Trophoblast cell (in vitro differentiated cells and primary cell): Measurements from ENCODE around the gene LAMA2.

Experiments used
- DNase-seq, 2 donors: peaks; one replicate each; pipeline ENCODE4 v3.0.0-alpha.2; 2016
- H2AFZ ChIP-seq: 2 replicates; pipeline ENCODE4 v1.6.1; 2013; ENCODE audit warnings: low read length, moderate library complexity, mild to moderate bottlenecking; ENCODE audit not compliant: insufficient read depth, poor library complexity
- H2AK5ac ChIP-seq: 2 replicates; pipeline ENCODE4 v1.6.1; 2013; ENCODE audit warnings: mild to moderate bottlenecking, low read length
- H2BK120ac ChIP-seq: 2 replicates; pipeline ENCODE4 v1.6.1; 2013; ENCODE audit warnings: low read length, mild to moderate bottlenecking, moderate library complexity; ENCODE audit not compliant: insufficient read depth, poor library complexity
- H2BK12ac ChIP-seq: 2 replicates; pipeline ENCODE4 v1.6.1; 2013; ENCODE audit warnings: mild to moderate bottlenecking, low read length, moderate library complexity
- H2BK5ac ChIP-seq: 2 replicates; pipeline ENCODE4 v1.6.1; 2013; ENCODE audit warnings: low read length, low read depth, moderate library complexity, mild to moderate bottlenecking; ENCODE audit not compliant: poor library complexity
- H3K14ac ChIP-seq: 2 replicates; pipeline ENCODE4 v1.6.1; 2013; ENCODE audit warnings: mild to moderate bottlenecking, low read length
- H3K18ac ChIP-seq: 2 replicates; pipeline ENCODE4 v1.6.1; 2013; ENCODE audit warnings: mild to moderate bottlenecking, low read length
- H3K23ac ChIP-seq: 2 replicates; pipeline ENCODE4 v1.6.1; 2013; ENCODE audit warnings: low read length
- H3K27ac ChIP-seq: 2 replicates; pipeline ENCODE4 v1.5.1; 2013; ENCODE audit warnings: low read depth, mild to moderate bottlenecking, inconsistent platforms, low read length, moderate library complexity
- H3K27me3 ChIP-seq: 2 replicates; pipeline ENCODE4 v1.6.1; 2013; ENCODE audit warnings: inconsistent platforms, mild to moderate bottlenecking, low read length, moderate library complexity; ENCODE audit not compliant: insufficient read depth
- H3K36me3 ChIP-seq, 2 experiments: 1 replicate in 1 of 2; 2 replicates in 1 of 2; pipeline ENCODE4 v1.6.1; 2013; ENCODE audit warnings: low read length in 2 of 2, mild to moderate bottlenecking in 2 of 2, moderate library complexity in 1 of 2; ENCODE audit not compliant: insufficient read depth in 2 of 2, control insufficient read depth in 1 of 2
- H3K4ac ChIP-seq: 2 replicates; pipeline ENCODE4 v1.6.1; 2013; ENCODE audit warnings: low read depth, mild to moderate bottlenecking, low read length, moderate library complexity
- H3K4me1 ChIP-seq, 2 experiments: 1 replicate in 1 of 2; 2 replicates in 1 of 2; pipeline ENCODE4 v1.6.1; 2013; ENCODE audit warnings: low read length in 2 of 2, mild to moderate bottlenecking in 2 of 2, moderate library complexity in 1 of 2; ENCODE audit not compliant: insufficient read depth in 2 of 2, control insufficient read depth in 1 of 2
- H3K4me2 ChIP-seq: 2 replicates; pipeline ENCODE4 v1.6.1; 2013; ENCODE audit warnings: inconsistent platforms, mild to moderate bottlenecking, low read length, moderate library complexity
- H3K4me3 ChIP-seq: 2 replicates; pipeline ENCODE4 v1.5.1; 2013; ENCODE audit warnings: mild to moderate bottlenecking, low read depth, low read length, inconsistent platforms
- H3K79me1 ChIP-seq: one replicate; pipeline ENCODE4 v1.6.1; 2013; ENCODE audit warnings: low read length
- H3K79me2 ChIP-seq: 2 replicates; pipeline ENCODE4 v1.6.1; 2013; ENCODE audit warnings: low read length, mild to moderate bottlenecking; ENCODE audit not compliant: control insufficient read depth, insufficient read depth, poor library complexity
- H3K9ac ChIP-seq: 2 replicates; pipeline ENCODE4 v1.6.1; 2013; ENCODE audit warnings: mild to moderate bottlenecking, low read length
- H3K9me3 ChIP-seq: 2 replicates; pipeline ENCODE4 v1.6.1; 2013; ENCODE audit warnings: low read depth, mild to moderate bottlenecking, control low read depth, inconsistent platforms, low read length; ENCODE audit not compliant: insufficient read depth
- H4K12ac ChIP-seq: 2 replicates; pipeline ENCODE4 v1.6.1; 2013; ENCODE audit warnings: low read depth, mild to moderate bottlenecking, low read length, moderate library complexity
- H4K8ac ChIP-seq: 2 replicates; pipeline ENCODE4 v1.6.1; 2013; ENCODE audit warnings: low read depth, mild to moderate bottlenecking, low read length, moderate library complexity
- H4K91ac ChIP-seq: one replicate; pipeline ENCODE4 v1.6.1; 2013; ENCODE audit warnings: low read depth, mild to moderate bottlenecking, low read length, moderate library complexity
- WGBS: extraction: QIAGEN DNeasy Blood & Tissue Kit; methylation state at CpG from one replicate; pipeline ENCODE4 v1.1.7; 2013; ENCODE audit warnings: missing lambda C conversion rate; ENCODE audit not compliant: insufficient read length, insufficient coverage; ENCODE audit errors: extremely low coverage; 5-methylcytosine and 5-hydroxymethylcytosine counted together

LAMA2 gene

DNA sequence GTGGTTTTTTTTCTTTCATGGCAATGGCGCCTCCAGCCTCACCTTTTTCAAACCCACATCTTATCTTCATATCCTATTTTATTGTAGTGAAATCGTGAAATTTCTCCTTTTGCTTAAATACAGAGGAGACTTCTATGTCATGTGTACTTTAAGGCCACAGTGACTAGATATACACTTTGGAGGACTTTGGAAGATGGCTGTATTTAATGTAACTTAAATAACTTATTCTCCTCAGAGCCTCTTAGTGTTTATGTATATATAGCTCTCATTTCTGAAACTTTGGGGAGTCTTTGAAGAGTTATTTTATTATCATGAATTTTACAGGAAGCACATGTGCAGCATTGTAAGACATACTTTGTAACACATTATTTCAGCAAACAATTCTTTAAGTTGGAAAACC, 968 bp downstream of the LAMA2 start:
- no peaks in the 10 kb centered on the region for H3K36me3 ChIP-seq
- H3K18ac ChIP-seq: no peak overlapping the region
- no peak overlapping the region for H3K14ac ChIP-seq
- no peak overlapping the region for H3K27ac ChIP-seq
- no CpG with 5 or more reads among the region's 2 CpGs for WGBS
- H3K27me3 ChIP-seq: no peaks in the 10 kb centered on the region
- H3K79me1 ChIP-seq: no peaks in the 10 kb centered on the region
- H2AFZ ChIP-seq: no peak overlapping the region
- no peak overlapping the region for H2BK120ac ChIP-seq
- no peak overlapping the region for H3K4ac ChIP-seq
- H3K9ac ChIP-seq: no peak overlapping the region
- H3K79me2 ChIP-seq: no peaks in the 10 kb centered on the region
- no peak overlapping the region for H2BK12ac ChIP-seq
- H2BK5ac ChIP-seq: no peak overlapping the region
- no peak overlapping the region for H3K4me2 ChIP-seq
- no peak overlapping the region for H3K23ac ChIP-seq
- no peaks in the 10 kb centered on the region for H3K9me3 ChIP-seq
- peaks cover 4% of the 10 kb centered on the region in 2 experiments for H3K4me1 ChIP-seq
- H4K8ac ChIP-seq: no peak overlapping the region
- H4K12ac ChIP-seq: no peak overlapping the region
- no peak overlapping the region for H4K91ac ChIP-seq
- no peak for DNase-seq
- H2AK5ac ChIP-seq: no peak overlapping the region
- no peak overlapping the region for H3K4me3 ChIP-seq

DNA sequence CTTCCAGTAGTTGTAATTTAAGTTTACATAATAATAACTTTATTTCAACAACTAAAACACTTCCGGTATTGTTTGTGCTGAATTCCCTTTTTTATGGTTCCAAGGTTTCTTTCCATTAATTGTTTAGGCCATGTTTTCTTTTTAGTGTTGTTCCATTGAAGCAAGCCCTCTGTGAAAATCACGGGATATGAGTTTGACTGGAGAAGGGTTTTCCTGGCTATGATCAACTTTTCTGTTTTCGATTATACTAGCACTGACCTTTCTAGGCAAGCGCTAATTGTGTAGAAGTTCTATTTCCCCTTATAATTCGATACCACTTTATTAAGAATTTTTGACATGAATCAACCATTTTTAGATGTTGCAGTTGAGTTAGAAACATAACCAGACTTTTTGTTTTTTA, 2.4 kb downstream of the LAMA2 start:
- no peaks in the 10 kb centered on the region for H3K27me3 ChIP-seq
- DNase-seq: no peak
- no peak overlapping the region for H3K18ac ChIP-seq
- H3K4ac ChIP-seq: no peak overlapping the region
- no peak overlapping the region for H2BK5ac ChIP-seq
- H3K79me2 ChIP-seq: no peaks in the 10 kb centered on the region
- WGBS: no CpG with 5 or more reads among the region's 5 CpGs
- H3K4me1 ChIP-seq: peaks cover 4% of the 10 kb centered on the region in 2 experiments
- H3K4me3 ChIP-seq: no peak overlapping the region
- H3K9me3 ChIP-seq: no peaks in the 10 kb centered on the region
- no peak overlapping the region for H3K27ac ChIP-seq
- H3K36me3 ChIP-seq: no peaks in the 10 kb centered on the region
- H3K79me1 ChIP-seq: no peaks in the 10 kb centered on the region
- H2AFZ ChIP-seq: no peak overlapping the region
- H2AK5ac ChIP-seq: no peak overlapping the region
- no peak overlapping the region for H3K4me2 ChIP-seq
- H3K23ac ChIP-seq: no peak overlapping the region
- no peak overlapping the region for H3K9ac ChIP-seq
- H2BK12ac ChIP-seq: no peak overlapping the region
- no peak overlapping the region for H3K14ac ChIP-seq
- H4K8ac ChIP-seq: no peak overlapping the region
- no peak overlapping the region for H4K12ac ChIP-seq
- no peak overlapping the region for H2BK120ac ChIP-seq
- no peak overlapping the region for H4K91ac ChIP-seq

DNA sequence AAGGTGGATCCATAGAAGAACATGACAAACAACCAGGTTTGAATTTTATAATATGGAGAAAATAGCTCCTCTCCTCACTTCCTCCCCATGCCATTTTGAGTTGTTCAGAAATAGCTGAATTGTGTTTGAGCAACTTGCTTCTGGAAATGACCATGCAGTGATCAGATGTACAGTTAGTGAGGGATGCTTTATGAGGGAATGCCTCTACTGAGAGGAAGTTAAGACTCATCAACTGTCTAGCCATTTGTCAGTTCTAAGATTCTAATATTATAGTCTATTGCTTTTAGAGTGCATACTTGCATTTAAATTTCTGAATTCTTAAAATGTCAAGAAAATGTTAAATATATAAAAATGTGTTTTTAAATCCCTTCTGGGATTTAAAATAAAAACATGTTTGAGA, 3.8 kb downstream of the LAMA2 start:
- Histone ChIP-seq H3K79me2 (no peaks in the 10 kb centered on the region), H4K8ac (no peak overlapping the region), H3K27me3 (no peaks in the 10 kb centered on the region), H4K91ac (no peak overlapping the region), H3K9me3 (no peaks in the 10 kb centered on the region), H4K12ac (no peak overlapping the region), H3K4me1 (peaks cover 4% of the 10 kb centered on the region in 2 experiments), H2AFZ (no peak overlapping the region), H3K14ac (no peak overlapping the region), H3K4me3 (no peak overlapping the region), H3K18ac (no peak overlapping the region), H2BK5ac (no peak overlapping the region), H3K4me2 (no peak overlapping the region), H3K27ac (no peak overlapping the region), H2BK120ac (no peak overlapping the region), H3K23ac (no peak overlapping the region), H3K4ac (no peak overlapping the region), H2BK12ac (no peak overlapping the region), H2AK5ac (no peak overlapping the region), H3K9ac (no peak overlapping the region), H3K36me3 (no peaks in the 10 kb centered on the region), H3K79me1 (no peaks in the 10 kb centered on the region)
- no peak for DNase-seq

DNA sequence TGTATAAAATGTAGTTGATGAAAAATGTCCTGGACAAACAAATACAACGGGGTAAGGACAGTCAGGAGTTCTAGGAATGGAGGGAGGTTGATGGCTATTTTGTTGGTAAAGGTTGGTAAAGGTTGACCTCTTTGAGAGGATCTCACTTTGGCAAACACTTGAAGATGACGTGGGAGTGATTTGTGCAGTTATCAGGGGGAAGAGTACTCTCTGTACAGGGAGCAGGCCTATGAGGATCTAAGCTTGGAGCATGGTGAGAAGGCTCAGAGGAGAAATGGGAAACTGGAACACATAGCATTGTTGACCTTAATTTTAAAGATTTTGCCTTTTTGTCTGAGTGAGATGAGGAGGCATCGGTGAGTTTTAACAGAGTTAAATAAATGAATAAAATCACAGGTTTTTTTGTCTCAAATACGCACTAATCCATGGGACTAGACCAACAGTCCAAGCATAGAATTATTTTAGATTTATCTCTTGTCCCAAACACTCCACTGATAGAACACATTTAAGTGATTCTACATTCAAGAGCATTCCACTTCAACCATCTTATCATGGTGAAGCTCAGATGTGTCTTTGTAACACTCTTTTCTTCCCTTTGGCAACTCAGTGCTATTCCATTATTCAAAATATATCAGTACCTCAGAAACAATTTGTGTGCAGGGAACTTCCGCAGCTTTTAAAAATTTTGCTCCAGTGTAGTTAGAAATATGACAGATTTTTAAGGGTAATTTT, 5.7 kb downstream of the LAMA2 start:
- no peak for DNase-seq
- Histone ChIP-seq H3K27me3 (no peaks in the 10 kb centered on the region), H4K8ac (no peak overlapping the region), H3K4me3 (no peak overlapping the region), H4K91ac (no peak overlapping the region), H3K9me3 (no peaks in the 10 kb centered on the region), H2BK12ac (no peak overlapping the region), H2BK5ac (no peak overlapping the region), H3K79me1 (no peaks in the 10 kb centered on the region), H3K36me3 (no peaks in the 10 kb centered on the region), H4K12ac (no peak overlapping the region), H2BK120ac (no peak overlapping the region), H3K79me2 (no peaks in the 10 kb centered on the region), H3K18ac (no peak overlapping the region), H3K4me2 (no peak overlapping the region), H3K14ac (no peak overlapping the region), H3K27ac (no peak overlapping the region), H3K23ac (no peak overlapping the region), H3K4ac (no peak overlapping the region), H3K9ac (no peak overlapping the region), H2AFZ (no peak overlapping the region), H3K4me1 (no peaks in the 10 kb centered on the region), H2AK5ac (no peak overlapping the region)
- no CpG with 5 or more reads among the region's 5 CpGs for WGBS
